Measurements from ENCODE around the gene ZNRF2. TPM values are rescaled to one million over a fixed set of nuclear protein-coding genes. Genes with fewer than 3 reads are reported as not detected.

ZNRF2 gene
- polyA plus RNA-seq, 1 of the 3 experiments (the other 2 are of a cell fraction): 4.0 TPM

DNA sequence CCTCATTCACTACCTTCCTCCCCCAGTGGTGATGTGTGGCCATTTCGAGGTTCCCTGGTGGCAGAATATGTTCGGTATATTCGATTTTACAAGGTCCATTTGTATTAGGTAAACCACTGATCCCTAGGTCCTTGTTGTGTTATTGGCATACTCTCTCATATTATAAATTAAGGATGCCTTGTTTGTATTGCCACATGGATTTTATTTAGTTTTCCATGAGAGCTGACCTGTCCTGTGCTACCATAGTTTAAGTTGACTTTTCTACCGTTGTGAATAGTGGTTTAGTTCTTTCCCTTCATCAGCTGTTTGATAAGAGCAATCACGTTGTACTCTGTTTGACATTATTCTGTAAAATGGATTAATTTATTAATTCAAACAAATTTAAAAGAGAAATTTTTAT is 29.4 kb downstream of the ZNRF2 start (continued):
- TF ChIP-seq, protein P1, sequence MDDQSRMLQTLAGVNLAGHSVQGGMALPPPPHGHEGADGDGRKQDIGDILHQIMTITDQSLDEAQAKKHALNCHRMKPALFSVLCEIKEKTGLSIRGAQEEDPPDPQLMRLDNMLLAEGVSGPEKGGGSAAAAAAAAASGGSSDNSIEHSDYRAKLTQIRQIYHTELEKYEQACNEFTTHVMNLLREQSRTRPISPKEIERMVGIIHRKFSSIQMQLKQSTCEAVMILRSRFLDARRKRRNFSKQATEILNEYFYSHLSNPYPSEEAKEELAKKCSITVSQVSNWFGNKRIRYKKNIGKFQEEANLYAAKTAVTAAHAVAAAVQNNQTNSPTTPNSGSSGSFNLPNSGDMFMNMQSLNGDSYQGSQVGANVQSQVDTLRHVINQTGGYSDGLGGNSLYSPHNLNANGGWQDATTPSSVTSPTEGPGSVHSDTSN (IDR thresholded peaks at IDR 0.05): no peak
- no peak for TF ChIP-seq ELF1 (IDR thresholded peaks at IDR 0.05)

DNA sequence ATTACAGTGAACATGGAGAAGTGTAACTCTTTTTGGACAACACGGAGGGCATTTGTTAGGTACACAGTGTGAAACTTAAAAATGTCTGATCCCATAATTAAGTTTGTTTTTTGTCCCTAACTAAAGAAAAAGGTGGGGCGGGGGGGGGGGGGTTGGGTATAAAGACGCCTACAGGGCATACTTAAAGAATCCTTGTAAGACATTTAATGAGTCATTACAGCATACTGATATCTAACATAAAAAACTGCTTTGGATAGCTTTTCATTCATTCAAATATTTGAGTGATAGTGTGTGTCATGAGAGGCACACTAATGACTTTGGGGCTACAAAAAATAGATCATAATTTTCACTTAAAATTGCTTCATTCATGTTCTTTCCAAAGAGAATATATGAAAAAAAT is 31.2 kb downstream of the ZNRF2 start:
- no peaks in the 10 kb centered on the region for H3K9me3 ChIP-seq

More for the DNA sequence above, 31.2 kb downstream of the ZNRF2 start:
- H4K20me1 ChIP-seq (ENCODE audit: insufficient read depth): no peaks in the 10 kb centered on the region
- DNase-seq: no peak
- CTCF ChIA-PET: interaction anchor here (0.9 kb wide), 1 partner anchor 21 kb away, joined by 3 read pairs; no protein-coding TSS in a partner anchor
- TF ChIP-seq RCOR1 (IDR thresholded peaks at IDR 0.05; ENCODE audit: low read length) (no peak), FOSL2 (IDR thresholded peaks at IDR 0.05; ENCODE audit: borderline replicate concordance, low read depth) (no peak), JUND (IDR thresholded peaks at IDR 0.05) (no peak), SIN3A (IDR thresholded peaks at IDR 0.05; ENCODE audit: borderline replicate concordance, low read depth, low read length) (no peak), MXI1 (IDR thresholded peaks at IDR 0.05; ENCODE audit: low read depth, low read length) (no peak), RAD21 (IDR thresholded peaks at IDR 0.05; ENCODE audit: low read length) (no peak), POLR2AphosphoS5 (IDR thresholded peaks at IDR 0.05; ENCODE audit: low read depth, low read length) (no peak), MEF2A (IDR thresholded peaks at IDR 0.05; ENCODE audit: borderline replicate concordance, low read depth) (no peak), TAF1 (IDR thresholded peaks at IDR 0.05; ENCODE audit: borderline replicate concordance, low read depth, low read length) (no peak), CHD2 (IDR thresholded peaks at IDR 0.05; ENCODE audit: low read length, partially characterized antibody) (no peak), SMC3 (IDR thresholded peaks at IDR 0.05; ENCODE audit: low read depth, low read length) (no peak), GATA2 (CRISPR knock-in tag; IDR thresholded peaks at IDR 0.05) (no peak), YY1 (IDR thresholded peaks at IDR 0.05; ENCODE audit: low read depth) (no peak), NRF1 (IDR thresholded peaks at IDR 0.05; ENCODE audit: low read depth, low read length) (no peak), RFX5 (IDR thresholded peaks at IDR 0.05; ENCODE audit: low read length) (no peak), FOXJ3 (CRISPR knock-in tag; IDR thresholded peaks at IDR 0.05) (no peak)
- TF ChIP-seq, protein P2, sequence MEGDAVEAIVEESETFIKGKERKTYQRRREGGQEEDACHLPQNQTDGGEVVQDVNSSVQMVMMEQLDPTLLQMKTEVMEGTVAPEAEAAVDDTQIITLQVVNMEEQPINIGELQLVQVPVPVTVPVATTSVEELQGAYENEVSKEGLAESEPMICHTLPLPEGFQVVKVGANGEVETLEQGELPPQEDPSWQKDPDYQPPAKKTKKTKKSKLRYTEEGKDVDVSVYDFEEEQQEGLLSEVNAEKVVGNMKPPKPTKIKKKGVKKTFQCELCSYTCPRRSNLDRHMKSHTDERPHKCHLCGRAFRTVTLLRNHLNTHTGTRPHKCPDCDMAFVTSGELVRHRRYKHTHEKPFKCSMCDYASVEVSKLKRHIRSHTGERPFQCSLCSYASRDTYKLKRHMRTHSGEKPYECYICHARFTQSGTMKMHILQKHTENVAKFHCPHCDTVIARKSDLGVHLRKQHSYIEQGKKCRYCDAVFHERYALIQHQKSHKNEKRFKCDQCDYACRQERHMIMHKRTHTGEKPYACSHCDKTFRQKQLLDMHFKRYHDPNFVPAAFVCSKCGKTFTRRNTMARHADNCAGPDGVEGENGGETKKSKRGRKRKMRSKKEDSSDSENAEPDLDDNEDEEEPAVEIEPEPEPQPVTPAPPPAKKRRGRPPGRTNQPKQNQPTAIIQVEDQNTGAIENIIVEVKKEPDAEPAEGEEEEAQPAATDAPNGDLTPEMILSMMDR (IDR thresholded peaks at IDR 0.05): no peak
- TF ChIP-seq, protein P3, sequence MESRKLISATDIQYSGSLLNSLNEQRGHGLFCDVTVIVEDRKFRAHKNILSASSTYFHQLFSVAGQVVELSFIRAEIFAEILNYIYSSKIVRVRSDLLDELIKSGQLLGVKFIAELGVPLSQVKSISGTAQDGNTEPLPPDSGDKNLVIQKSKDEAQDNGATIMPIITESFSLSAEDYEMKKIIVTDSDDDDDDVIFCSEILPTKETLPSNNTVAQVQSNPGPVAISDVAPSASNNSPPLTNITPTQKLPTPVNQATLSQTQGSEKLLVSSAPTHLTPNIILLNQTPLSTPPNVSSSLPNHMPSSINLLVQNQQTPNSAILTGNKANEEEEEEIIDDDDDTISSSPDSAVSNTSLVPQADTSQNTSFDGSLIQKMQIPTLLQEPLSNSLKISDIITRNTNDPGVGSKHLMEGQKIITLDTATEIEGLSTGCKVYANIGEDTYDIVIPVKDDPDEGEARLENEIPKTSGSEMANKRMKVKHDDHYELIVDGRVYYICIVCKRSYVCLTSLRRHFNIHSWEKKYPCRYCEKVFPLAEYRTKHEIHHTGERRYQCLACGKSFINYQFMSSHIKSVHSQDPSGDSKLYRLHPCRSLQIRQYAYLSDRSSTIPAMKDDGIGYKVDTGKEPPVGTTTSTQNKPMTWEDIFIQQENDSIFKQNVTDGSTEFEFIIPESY (IDR thresholded peaks at IDR 0.05; ENCODE audit: borderline replicate concordance, low read depth): no peak
- TF ChIP-seq, protein P1 (IDR thresholded peaks at IDR 0.05): no peak
- no peak overlapping the region for H3K4me2 ChIP-seq
- no peak overlapping the region for H3K9ac ChIP-seq
- H3K79me2 ChIP-seq (ENCODE audit: insufficient read depth): peaks cover 59% of the 10 kb centered on the region
- no peaks in the 10 kb centered on the region for H3K36me3 ChIP-seq (replicated peaks in 1 of 2; ENCODE audit: control insufficient read depth in 1 of 2, insufficient read depth in 2 of 2, low read length in 1 of 2)
- no peak overlapping the region for H2AFZ ChIP-seq (ENCODE audit: low read depth)
- H3K27me3 ChIP-seq (ENCODE audit: insufficient read depth): no peaks in the 10 kb centered on the region
- WGBS (ENCODE audit: low lambda C conversion rate): 92% methylated on average over 3 of the region's 3 CpGs
- POLR2A ChIA-PET: no interaction called here
- H3K4me3 ChIP-seq (ENCODE audit: low read depth in 2 of 2, low read length in 1 of 2): no peak overlapping the region
- peaks cover 3 to 21% of the 10 kb centered on the region in 2 experiments; a peak in 3 of 4 replicates for H3K4me1 ChIP-seq (ENCODE audit: control insufficient read depth in 1 of 2, insufficient read depth in 2 of 2, low read depth in 1 of 2, low read length in 1 of 2)
- peaks cover 2% of the 10 kb centered on the region for H3F3A ChIP-seq (replicated peaks; ENCODE audit: insufficient read depth)
- no peak overlapping the region for H3K27ac ChIP-seq (ENCODE audit: low read depth in 2 of 2, low read length in 1 of 2)
- H3K9me2 ChIP-seq: no peaks in the 10 kb centered on the region
